Stimulated activated CD8-positive, alpha-beta memory T cell treated with anti-CD3 and anti-CD28 coated beads, Interleukin-4, amount 100 ng/mL, for 24 hours (primary cell): ENCODE results near the gene PDHX.
"Not testable (repeated sequence)": the region's sequence is repeated elsewhere in the genome, so short reads cannot be mapped to it uniquely, and the experiment has no call there.

Source experiments
- DNase-seq: peaks from one replicate; pipeline ENCODE4 v3.0.0-alpha.2; 2020; ENCODE audit warnings: low read depth

The PDHX gene

DNA sequence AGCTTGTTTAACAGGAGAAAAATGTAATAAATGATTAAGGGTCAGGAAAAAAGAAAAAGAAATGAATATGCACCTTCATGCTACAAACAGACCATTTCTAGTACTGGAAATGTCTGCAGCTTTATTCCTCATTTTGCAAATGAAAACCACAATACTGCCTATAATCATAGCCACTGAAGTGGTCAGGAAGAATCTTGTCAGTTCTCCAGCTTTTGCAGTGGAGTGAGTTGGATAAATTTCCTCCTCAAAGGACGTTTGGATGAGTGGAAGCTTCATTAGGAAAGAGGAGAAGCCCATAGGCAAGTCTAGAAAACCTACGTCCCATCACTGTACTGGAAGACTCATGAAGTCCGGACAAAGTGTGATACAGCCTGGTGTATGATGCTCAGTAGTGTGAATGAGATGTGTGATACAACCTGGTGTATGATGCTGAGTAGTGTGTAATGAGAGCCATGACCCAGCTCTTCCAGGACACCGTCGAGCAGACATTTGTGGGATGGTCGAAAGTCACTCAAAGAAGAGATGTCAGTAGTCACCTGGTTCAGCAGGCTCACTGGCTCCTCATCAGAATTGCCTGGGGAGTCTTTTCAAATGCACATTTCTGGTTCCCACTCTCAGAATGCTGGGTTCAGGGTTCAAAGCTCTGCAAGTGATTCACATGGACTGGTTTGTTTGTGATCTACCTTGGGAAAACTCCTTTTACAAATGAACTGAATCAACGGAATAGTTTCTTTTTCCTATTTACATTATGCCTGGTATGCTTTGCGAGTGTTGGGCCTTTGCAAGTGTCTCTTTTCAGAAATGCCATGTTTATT is 101.3 kb downstream of the PDHX start:
- no peak for DNase-seq

DNA sequence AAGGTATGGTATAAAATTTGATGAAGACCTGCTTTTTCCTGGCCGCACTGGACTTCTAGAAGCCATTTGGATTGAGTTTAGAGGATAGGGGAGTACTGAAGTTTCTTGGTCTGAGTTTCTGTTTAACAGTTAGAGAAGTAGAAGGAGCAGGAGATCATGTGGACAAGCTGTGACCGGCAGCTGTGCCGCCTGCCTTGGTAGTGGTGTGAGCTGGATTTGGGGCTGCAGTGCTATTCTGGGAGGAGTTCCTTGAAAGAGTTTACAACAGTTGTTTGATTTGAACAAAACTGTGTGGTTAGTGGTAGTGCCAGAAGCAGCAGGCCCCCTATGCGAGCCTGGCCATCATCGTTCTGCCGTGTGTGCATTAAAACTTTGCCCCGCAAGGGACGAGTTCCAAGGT is 105.2 kb downstream of the PDHX start:
- DNase-seq, result no peak

DNA sequence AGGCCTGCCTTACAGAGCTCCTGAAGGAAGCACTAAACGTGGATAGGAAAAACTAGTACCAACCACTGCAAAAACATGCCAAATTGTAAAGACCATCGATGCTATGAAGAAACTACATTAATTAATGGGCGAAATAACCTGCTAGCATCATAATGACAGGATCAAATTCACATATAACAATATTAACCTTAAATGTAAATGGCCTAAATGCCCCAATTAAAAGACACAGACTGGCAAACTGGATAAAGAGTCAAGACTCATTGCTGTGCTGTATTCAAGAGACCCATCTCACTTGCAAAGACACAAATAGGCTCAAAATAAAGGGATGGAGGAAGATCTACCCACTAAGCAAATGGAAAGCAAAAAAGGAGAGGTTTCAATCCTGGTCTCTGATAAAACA is 107.5 kb downstream of the PDHX start:
- not testable (repeated sequence) for DNase-seq

DNA sequence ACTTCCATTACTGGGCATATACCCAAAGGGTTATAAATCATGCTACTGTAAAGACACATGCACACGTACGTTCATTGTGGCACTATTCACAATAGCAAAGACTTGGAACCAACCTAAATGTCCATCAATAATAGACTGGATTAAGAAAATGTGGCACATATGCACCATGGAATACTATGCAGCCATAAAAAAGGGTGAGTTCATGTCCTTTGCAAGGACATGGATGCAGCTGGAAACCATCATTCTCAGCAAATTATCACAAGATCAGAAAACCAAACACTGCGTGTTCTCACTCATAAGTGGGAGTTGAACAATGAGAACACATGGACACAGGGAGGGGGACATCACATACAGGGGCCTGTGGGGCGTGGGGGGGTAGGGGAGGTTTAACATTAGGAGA is 111.6 kb downstream of the PDHX start:
- not testable (repeated sequence) for DNase-seq

DNA sequence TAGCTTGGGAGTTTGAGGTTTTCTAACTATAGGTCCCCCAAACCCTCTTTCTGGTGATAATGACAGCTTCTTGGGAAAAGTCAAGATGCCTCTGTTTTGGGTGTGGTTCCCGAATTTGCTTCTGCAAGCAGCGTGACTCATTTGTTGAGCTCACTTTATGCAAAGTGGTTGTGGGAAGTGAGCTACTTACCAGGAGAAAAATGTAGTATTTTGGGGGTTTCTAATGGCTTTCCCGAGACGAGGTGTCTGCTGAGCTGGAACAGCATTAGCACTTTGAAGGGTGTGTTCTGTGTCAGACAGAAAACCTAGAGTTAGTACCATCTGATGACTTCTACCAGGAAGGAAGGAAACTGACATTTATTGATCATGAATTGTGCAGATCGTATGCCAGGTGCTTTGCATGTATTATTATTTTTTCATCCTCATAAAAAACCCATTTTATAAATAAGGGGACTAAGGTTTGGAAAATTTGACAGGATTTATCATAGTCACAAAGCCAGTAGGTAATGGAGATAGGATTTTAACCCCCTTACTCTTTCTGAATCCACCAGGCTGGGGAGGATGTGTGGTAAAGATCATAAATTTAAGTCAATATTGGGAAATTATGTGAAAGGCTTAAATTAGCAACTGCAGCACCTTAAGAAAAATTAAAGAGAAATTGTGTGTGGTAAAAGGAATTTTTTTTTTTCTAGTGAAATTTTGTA is 113.7 kb downstream of the PDHX start:
- DNase-seq, result no peak

DNA sequence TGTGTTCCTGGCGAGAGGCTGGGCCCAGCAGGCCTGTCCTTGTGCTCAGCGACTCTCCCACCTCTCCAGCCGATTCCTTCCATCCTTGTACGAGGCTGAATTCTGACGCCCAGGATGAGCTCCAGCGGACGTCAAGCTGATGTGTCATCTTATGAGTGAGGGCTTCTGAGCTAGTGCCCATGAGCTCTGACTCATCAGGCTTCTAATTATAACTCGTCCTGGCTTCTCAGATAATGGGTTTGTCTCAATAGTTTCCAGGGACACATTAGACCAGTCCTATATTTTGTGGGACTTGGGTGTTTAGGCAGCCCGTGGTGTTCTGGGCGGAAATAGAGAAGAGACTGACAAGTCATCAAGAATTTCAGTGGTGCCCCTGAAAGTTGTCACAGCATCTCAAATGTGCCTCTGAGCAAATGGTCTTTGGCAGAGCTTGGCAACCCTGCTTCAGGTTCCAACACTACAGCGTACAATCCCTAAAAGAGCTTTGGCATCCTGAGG is 114.3 kb downstream of the PDHX start:
- no peak for DNase-seq

DNA sequence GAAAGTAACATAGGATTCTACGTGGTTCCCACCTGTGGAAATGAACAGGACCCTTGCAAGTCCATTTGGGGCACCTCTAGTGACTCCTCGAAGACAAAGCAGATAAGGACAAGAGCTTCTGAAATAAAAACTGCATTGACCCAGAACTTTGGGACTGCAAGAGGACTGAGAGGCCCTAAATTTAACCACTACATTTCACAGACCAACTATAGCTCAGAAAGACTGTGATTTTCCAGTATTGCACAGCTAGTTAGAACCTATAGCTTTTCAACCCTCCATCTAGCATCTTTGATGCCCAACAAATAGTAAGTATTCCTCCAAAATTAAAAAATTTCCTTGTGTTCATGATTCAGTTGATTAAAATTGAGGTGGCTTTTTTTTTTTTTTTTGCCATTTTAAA is 114.9 kb downstream of the PDHX start:
- no peak for DNase-seq

DNA sequence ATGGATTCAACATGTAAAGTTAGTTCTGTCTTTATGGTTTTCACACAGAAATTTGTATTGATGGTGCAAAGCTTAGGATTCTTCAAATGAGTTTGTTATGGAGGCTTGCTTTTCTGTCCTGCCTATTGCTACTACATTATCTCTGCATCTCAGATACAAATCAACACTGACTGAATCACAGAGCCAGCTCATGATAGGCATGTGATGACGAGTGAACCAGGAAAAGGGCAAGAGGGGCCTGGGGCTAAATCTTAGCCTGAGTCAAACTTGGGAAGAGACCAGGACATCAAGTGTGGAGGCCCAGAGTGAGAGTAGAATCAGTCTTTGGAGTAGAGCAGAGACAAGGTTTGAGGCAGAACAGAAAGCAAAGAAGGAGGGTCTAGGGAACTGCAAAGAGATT is 115.4 kb downstream of the PDHX start:
- DNase-seq, result no peak

DNA sequence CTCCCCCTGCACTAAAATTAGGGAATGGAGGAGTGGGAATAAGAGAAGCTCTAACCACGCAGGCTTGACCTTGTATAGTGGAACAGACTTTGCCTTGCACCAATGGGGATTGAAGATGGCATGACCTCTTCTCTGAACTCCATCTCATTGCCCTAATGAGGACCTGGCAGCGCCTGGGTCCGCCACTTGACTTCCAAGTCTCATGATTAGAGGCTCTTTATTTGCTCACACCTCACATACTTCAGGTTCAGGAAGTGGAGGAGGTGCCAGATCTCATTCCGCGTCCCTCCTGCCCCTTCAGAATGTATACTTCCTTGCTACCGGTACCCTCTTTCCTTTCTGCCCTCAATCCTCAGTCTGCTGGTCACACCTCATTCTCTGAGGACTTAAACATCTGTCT is 116.6 kb downstream of the PDHX start:
- no peak for DNase-seq

DNA sequence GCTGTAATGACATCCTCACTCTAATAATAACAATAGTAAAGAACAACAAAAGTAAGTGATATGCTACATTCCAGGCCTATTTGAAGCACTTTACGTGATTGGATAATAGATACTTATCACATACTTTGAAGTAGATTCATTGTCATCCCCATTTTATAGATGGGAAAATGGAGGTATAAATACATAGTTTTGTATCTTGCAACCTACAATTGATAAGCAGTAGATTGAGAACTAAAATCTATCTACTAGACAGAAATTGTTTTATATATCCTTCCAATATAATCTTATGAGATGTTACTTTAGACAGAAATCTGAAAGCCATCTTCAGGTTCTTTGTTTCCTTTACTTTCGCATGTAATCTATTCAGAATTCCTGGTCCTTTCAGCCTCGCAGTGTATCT is 118.0 kb downstream of the PDHX start:
- DNase-seq, result no peak

DNA sequence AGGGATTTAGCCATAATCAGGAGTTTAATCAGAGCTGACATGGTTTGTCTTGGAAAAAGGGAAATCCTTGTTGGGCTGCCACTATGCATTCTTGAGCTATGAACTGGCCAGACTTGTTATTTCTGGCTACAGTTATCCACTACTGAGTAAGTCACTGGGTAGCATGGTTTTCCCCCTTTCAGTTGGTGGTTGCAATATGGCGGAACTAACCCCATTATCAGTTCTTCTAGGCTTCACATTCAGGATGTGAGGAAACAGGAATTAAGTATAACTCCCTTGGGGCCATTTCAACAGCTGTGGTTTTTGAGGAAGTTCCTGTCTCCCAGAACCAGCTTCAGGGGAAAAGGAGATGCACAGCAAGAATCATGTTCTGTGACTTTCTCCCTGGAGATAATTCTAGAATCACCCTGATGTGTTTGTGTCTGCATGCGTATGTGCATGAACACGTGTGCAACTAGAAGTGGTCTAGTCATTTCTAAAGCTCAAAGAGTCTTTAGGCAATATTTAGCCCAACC is 119.5 kb downstream of the PDHX start:
- no peak for DNase-seq

DNA sequence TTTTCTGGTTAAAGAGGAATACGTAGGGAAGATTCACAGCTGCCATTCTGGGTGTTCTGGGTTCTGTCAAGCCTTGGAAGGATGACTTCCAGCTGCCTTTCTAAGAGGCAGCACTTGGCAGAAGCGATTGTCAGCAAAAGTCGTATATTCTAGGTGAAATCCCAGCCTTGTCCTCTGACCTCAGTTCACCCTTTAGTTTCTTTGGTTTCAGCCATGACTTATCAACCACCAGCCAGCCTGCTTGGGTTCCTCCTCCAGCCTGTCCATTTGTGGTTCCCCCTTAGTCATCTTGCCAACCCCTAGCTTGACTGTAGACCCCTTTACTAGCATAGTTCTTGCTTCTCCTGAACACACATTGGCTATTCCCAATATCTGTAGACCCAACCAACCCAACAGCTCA is 120.2 kb downstream of the PDHX start:
- DNase-seq, result no peak

DNA sequence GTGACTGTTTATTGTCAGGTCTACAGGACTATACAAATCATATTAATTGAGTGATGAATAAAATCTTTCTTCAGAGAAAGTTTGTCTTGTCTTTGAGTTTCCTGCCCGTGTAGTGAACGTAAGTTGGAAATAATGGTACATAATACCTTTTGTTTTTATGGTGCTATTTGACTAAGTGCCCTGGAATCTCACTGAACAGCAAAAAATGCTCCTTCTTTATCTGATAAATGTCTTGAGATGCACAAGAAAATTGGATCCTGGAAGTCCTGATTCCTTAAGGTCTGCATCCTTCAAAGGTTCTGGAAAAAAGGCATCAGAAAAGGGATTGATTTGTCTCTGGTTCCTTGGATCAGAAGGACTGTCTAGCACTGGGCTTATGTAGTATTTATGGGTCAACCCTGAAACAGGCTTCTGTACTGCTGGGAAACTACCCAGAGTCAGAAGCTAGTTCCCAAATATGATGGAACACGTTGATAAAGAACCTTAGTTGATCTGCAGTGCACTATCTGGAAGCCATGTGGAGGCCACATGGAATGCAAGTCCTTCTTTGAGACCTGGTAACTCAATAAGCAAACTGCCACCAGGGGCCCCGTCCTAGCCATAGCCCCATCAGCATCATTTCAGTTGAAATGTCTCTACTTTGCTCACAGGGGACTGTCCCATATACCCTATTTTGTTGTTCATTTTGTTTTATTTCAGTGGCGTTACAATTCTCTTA is 122.0 kb downstream of the PDHX start:
- DNase-seq, result no peak

DNA sequence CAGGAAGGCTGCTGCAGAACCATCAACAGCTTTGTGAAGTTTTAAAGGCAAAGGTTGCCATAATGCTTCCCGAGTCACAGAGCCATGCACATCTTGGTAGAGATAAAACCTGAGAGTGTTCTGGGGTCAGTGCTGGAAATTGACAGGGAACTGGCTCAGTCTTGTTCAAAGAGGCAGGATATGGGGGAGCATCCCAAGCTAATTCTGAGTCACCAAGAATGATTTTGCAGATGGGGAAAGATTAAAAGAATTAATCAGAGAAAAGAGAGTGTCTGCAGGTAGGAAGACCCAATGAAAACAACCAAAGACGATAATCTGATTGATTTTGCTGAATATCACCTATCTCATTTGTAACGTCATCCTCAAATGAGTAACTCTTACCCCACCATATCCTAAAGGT is 122.7 kb downstream of the PDHX start:
- no peak for DNase-seq

DNA sequence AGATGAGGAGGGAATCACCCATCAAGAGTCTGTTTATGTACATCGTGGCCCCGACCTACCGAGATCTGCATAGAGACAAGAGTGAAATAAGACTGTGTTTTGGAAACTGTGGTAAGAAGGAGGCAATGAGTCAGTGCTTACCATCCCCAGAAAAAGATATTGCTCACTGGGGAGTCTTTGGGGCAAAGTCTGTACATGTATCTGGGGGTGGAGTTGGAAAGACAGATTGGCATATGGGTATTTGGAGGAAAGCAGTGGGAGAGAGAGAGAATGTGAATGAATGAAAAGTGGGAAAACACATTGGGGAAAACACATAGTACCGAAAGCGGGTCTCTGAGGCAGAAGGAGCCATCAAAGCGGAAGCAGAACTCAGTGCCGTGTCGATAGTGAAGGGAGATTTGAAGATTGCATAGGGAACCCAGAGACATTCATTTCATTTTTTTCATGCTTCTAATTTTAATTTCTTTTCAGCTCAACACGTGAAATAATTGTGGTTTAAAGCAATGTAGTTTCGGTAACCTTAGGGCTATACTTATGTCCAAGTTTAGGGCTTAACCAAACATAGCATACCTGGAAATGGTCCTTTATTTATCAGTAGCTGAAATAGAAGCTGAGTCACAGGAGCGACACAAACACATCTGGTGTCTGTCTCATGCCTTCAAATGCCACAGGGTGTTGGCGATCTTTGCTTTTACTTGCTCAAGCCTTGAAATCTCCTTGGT is 124.0 kb downstream of the PDHX start:
- no peak for DNase-seq

DNA sequence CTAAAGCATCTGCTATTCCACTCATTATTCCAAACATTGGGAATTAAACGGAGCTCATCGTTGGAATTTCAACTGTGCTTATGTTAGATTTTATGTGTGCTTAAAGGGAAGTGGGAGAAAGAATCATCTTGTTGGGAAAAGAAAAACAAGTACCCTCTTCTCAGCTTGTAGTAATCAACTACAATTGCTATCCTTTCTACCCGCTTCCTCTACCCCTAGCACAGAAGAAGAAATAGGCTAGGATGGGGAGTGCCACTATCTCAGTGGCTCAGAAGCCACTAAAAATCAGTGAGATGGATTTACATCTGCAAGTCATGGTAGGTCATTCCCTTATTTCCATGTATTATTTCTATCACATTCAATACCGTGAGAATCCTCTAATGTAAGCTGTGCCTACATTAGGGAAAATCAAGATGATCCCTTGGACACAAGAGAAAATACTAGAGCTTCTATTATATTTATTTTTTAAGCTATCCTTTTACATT is 124.7 kb downstream of the PDHX start:
- DNase-seq, result no peak

DNA sequence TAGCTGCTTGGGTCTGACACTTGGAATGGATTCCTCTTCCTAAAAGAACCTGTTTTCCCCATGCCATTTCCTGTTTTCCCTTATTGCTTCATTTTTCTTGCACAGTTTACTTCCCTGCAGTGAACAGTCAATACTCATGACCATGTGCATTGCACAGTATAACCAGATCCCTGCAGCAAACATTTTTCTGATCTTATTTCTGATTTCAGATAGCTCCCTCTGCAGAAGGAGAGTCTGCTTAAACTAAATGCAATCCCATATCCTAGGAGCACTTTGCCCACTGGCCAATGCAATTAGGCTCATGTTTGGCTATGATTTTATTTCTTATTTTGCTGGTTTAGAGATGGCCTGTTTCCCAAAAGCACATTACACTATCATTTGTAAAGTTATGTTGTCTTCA is 125.8 kb downstream of the PDHX start:
- no peak for DNase-seq

DNA sequence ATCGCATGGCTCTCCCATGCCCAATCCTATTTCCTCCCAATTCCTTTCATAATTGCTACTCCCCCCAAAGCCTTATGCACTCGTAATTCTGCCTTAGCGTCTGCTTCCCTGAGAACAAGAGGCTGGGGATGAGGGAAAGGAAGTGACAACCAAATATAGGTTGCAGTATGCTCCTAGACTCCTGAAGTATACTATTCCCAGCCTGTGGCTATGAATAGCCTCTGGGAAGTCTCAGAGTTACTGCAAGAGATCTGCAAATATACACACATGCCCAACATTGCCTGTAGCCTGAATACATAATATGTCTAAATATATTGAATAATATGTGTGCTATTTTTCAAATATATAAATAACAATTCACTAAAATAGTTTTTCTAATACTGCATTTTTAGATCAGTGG is 126.5 kb downstream of the PDHX start:
- DNase-seq, result no peak

DNA sequence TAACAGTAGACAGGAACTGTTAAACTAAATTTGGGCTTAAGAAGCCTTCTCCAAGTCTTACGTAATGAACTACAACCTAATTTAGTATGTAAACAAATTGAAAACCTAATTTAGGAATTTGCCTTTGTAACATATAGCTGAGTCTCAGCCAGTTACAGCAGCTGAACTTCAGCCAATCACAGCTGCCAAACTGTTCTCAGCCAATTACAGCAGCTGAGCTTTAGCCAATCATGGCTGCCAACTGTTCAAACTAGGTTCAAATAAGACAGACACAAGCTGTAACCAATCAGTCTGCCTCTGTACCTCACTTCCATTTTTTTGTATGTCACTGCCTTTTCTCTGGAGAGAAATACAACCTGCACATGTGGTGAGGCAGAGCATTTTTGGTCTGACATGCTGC is 127.5 kb downstream of the PDHX start:
- no peak for DNase-seq

DNA sequence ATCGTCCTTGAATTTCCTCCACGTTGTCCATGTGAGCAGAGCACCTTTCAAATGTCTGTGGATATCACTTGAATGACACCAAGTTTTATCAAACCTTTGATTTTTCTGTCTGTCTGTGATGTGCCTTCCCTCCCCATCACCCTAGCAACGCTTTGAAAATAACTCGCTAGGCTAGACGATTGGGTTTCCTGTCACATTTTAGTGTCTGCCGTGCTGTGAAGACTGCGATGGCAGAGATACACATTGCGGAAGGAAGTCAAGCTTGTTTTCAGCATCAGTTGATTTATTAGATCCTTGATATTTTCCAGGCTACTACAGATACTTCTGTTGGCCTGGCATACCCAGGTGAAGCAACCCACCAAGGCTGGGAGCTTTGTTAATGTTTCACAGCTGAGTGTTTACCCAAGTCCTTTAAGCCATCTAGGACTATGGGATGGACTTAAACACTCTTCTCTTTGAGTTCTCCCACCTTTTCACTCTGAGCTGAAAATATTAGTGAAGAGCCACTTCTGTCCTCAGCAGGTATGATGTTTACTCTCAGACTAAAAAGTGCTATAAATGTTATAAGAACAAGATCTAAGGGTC is 128.9 kb downstream of the PDHX start:
- no peak for DNase-seq
